CD4-positive, alpha-beta T cell treated with Interleukin-10 for 1 hour (primary cell): ENCODE results near the gene TECPR2.
A peak's percentile ranks its signal among the peaks of the same experiment; 100 is the strongest.
"Not testable (repeated sequence)": the region's sequence is repeated elsewhere in the genome, so short reads cannot be mapped to it uniquely, and the experiment has no call there.

Source experiments
- DNase-seq: peaks from one replicate; pipeline ENCODE4 v3.0.0-alpha.2; 2020

Gene TECPR2

GRCh38 chr14:102335163-102335562, 27.6 kb upstream of the TECPR2 start:
- DNase-seq = no peak

GRCh38 chr14:102338724-102339123, 24.0 kb upstream of the TECPR2 start:
- DNase-seq = no peak

GRCh38 chr14:102341566-102341965, 21.2 kb upstream of the TECPR2 start:
- DNase-seq = no peak

GRCh38 chr14:102342238-102342637, 20.5 kb upstream of the TECPR2 start:
- no peak for DNase-seq

GRCh38 chr14:102344084-102344483, 18.7 kb upstream of the TECPR2 start:
- no peak for DNase-seq

- DNase-seq = no peak
These were observed 18.3 kb upstream of the TECPR2 start for GRCh38 chr14:102344485-102344884.

- no peak for DNase-seq
These were observed 17.5 kb upstream of the TECPR2 start for GRCh38 chr14:102345232-102345631.

GRCh38 chr14:102346645-102347044, 16.1 kb upstream of the TECPR2 start:
- DNase-seq = no peak

- DNase-seq = no peak
These were observed 14.4 kb upstream of the TECPR2 start for GRCh38 chr14:102348376-102348775.

- DNase-seq = no peak
These were observed 11.7 kb upstream of the TECPR2 start for GRCh38 chr14:102351023-102351422.

- DNase-seq = not testable (repeated sequence)
These were observed 11.1 kb upstream of the TECPR2 start for GRCh38 chr14:102351593-102351992.

- no peak for DNase-seq
These were observed 10.5 kb upstream of the TECPR2 start for GRCh38 chr14:102352213-102352612.

GRCh38 chr14:102353126-102353619, 9.6 kb upstream of the TECPR2 start:
- DNase-seq = no peak

GRCh38 chr14:102356280-102356679, 6.5 kb upstream of the TECPR2 start:
- DNase-seq = no peak

GRCh38 chr14:102359341-102359740, 3.4 kb upstream of the TECPR2 start:
- DNase-seq = no peak

GRCh38 chr14:102360388-102360787, 2.4 kb upstream of the TECPR2 start:
- DNase-seq = no peak

- peak; percentile 19 for DNase-seq
These were observed 657 bp upstream of the TECPR2 start for GRCh38 chr14:102362084-102362483.

- no peak for DNase-seq
These were observed 622 bp downstream of the TECPR2 start for GRCh38 chr14:102363182-102363943.

GRCh38 chr14:102370305-102370809, 7.6 kb downstream of the TECPR2 start:
- DNase-seq = no peak

- DNase-seq = no peak
These were observed 8.6 kb downstream of the TECPR2 start for GRCh38 chr14:102371361-102371760.

- DNase-seq = no peak
These were observed 10.4 kb downstream of the TECPR2 start for GRCh38 chr14:102373110-102373509.

GRCh38 chr14:102374264-102374663, 11.5 kb downstream of the TECPR2 start:
- no peak for DNase-seq

- DNase-seq = no peak
These were observed 12.4 kb downstream of the TECPR2 start for GRCh38 chr14:102375119-102375518.

- no peak for DNase-seq
These were observed 15.0 kb downstream of the TECPR2 start for GRCh38 chr14:102377696-102378095.

GRCh38 chr14:102378830-102379229, 16.1 kb downstream of the TECPR2 start:
- DNase-seq = no peak
